ENCODE data around the gene KDM4B. TPM values are rescaled to one million over a fixed set of nuclear protein-coding genes. Genes with fewer than 3 reads are reported as not detected.
A peak's percentile ranks its signal among the peaks of the same experiment; 100 is the strongest.

The KDM4B gene
- total and polyA plus RNA-seq, 2 of the 8 experiments (the other 6 are each of a cell fraction or from before 2014, with no cell fraction given) = 12.0 to 31.9 TPM

DNA sequence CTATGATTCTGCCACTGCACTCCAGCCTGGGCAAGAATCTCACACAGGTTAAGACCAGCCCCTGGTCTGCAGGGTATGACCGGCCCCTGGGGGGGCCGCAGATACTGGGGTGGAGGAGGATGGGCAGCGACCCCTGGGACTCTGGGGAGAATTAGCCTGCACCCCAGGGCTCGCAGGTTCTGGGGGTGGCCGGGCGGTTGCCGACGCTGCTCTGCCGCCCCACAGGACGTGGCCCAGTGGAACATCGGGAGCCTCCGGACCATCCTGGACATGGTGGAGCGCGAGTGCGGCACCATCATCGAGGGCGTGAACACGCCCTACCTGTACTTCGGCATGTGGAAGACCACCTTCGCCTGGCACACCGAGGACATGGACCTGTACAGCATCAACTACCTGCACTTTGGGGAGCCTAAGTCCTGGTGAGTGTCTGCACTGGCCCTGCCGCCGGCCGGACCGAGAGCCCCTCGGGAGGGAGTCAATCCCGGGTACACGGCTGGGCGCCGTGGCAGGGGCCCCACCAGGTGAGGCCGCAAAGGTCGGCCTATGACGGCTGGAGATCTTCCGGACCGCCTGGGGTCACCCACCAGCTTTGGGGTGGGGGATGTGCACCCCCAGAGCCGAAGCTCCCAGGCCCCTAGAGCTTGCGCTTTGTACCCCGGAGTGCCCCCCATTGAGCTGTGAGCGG lies 78.5 kb downstream of the KDM4B start:
- no peak overlapping the region for H3K18ac ChIP-seq (ENCODE audit: extremely low read depth, low read length)
- no peak overlapping the region for H2BK5ac ChIP-seq (ENCODE audit: low read depth, low read length)
- no peak overlapping the region for H4K5ac ChIP-seq (ENCODE audit: insufficient read length, low read depth, low read length)
- H4K20me1 ChIP-seq (replicated peaks in 1 of 2; ENCODE audit: control insufficient read depth in 1 of 2, insufficient read depth in 2 of 2, low read length in 2 of 2) = peaks cover 2 to 10% of the 10 kb centered on the region in 2 experiments
- no peak overlapping the region for H3K9ac ChIP-seq (replicated peaks in 1 of 4; ENCODE audit: extremely low read depth in 1 of 4, low read depth in 3 of 4, low read length in 3 of 4)
- no peak overlapping the region for H3K23ac ChIP-seq (ENCODE audit: insufficient read length)
- TF ChIP-seq TAF1 (IDR thresholded peaks at IDR 0.05; ENCODE audit: low read depth, low read length) = no peak
- no peak for DNase-seq (ENCODE audit: low read depth in 1 of 2, low spot score in 2 of 2)
- peaks cover 0 to 8% (median 2%) of the 10 kb centered on the region in 4 experiments; a peak in 5 of 7 replicates for H3K4me1 ChIP-seq (replicated peaks in 1 of 4; ENCODE audit: control insufficient read depth in 3 of 4, insufficient read depth in 4 of 4, low read length in 3 of 4)
- H3K9me3 ChIP-seq (ENCODE audit: insufficient read depth in 2 of 2, low read depth in 1 of 2, low read length in 1 of 2) = no peaks in the 10 kb centered on the region
- no peaks in the 10 kb centered on the region for H3K79me1 ChIP-seq (ENCODE audit: low read depth, low read length)
- H3K79me2 ChIP-seq (ENCODE audit: control insufficient read depth in 1 of 2, insufficient read depth in 2 of 2, low read length in 2 of 2) = peaks cover 0 to 6% of the 10 kb centered on the region in 2 experiments; a peak in 1 of 4 replicates
- POLR2A ChIA-PET (ENCODE audit: partially characterized antibody) = interaction anchor here (1.3 kb wide), 1 partner anchor 91 kb away, joined by 6 read pairs; no protein-coding TSS in a partner anchor
- H3K36me3 ChIP-seq (ENCODE audit: control insufficient read depth in 2 of 4, insufficient read depth in 4 of 4, low read length in 3 of 4) = peaks cover 0 to 4% (median 3%) of the 10 kb centered on the region in 4 experiments; a peak in 4 of 8 replicates
- no peak overlapping the region for H2AFZ ChIP-seq (ENCODE audit: low read length)
- no peak overlapping the region for H3K4me2 ChIP-seq (ENCODE audit: insufficient read depth in 1 of 2, low read depth in 2 of 2, low read length in 2 of 2)
- H4K8ac ChIP-seq (ENCODE audit: extremely low read depth, insufficient read depth, low read length) = peak overlapping the region; percentile 88; the same call in 1 of the 2 replicates
- H3K4me3 ChIP-seq (ENCODE audit: extremely low read depth in 1 of 4, insufficient read depth in 2 of 4, low read depth in 3 of 4, low read length in 4 of 4) = no peak overlapping the region
- no peaks in the 10 kb centered on the region for H3K23me2 ChIP-seq (ENCODE audit: low read depth, low read length)
- H2BK120ac ChIP-seq (replicated peaks; ENCODE audit: low read depth, low read length) = no peak overlapping the region
- CTCF ChIA-PET (ENCODE audit: partially characterized antibody) = interaction anchor here (0.6 to 8.4 kb wide), 22 partner anchors 11 to 886 kb away, joined by 3 to 97 read pairs (median 6); no protein-coding TSS in a partner anchor
- H4K91ac ChIP-seq (replicated peaks; ENCODE audit: insufficient read length, low read length) = no peak overlapping the region
- H2AK5ac ChIP-seq (ENCODE audit: low read depth, low read length) = no peak overlapping the region
- FAIRE-seq = no peak
- H2BK12ac ChIP-seq (ENCODE audit: low read depth, low read length) = no peak overlapping the region
- no peak overlapping the region for H3K14ac ChIP-seq (ENCODE audit: insufficient read length)
- H3K4ac ChIP-seq (replicated peaks; ENCODE audit: insufficient read length, low read depth, low read length) = no peak overlapping the region
- WGBS, 2 experiments (ENCODE audit: extremely low coverage in 1 of 2, insufficient coverage in 1 of 2, insufficient read length in 1 of 2, insufficient replicate concordance in 2 of 2, low coverage in 1 of 2, low lambda C conversion rate in 2 of 2, missing lambda C conversion rate in 1 of 2) = 96% methylated on average over 37 of the region's 39 CpGs; no CpG with 5 or more reads in 1 of the 2 experiments
- H2BK15ac ChIP-seq (ENCODE audit: low read length) = no peak overlapping the region
- no peaks in the 10 kb centered on the region for H3K27me3 ChIP-seq (replicated peaks in 1 of 4; ENCODE audit: control insufficient read depth in 3 of 4, extremely low read depth in 1 of 4, insufficient read depth in 3 of 4, low read length in 3 of 4)
- no peak overlapping the region for H3K56ac ChIP-seq (replicated peaks; ENCODE audit: insufficient read length, low read depth, low read length)
- H2BK20ac ChIP-seq (ENCODE audit: low read length) = no peak overlapping the region
- no peak overlapping the region for H3K27ac ChIP-seq (ENCODE audit: low read depth, low read length)
